Measurements from ENCODE around the gene SNX17.

- TF ChIP-seq CTCF (IDR thresholded peaks at IDR 0.05; ENCODE audit: insufficient read depth, low read depth, low read length) (no peak), EZH2 (IDR thresholded peaks at IDR 0.05; ENCODE audit: insufficient read depth, low read length) (no peak)
Measured at GRCh38 chr2:27379383-27379835, 9.0 kb downstream of the SNX17 start.
